Retinal pigment epithelial cell (primary cell): ENCODE data around the gene FAM47B.

Source experiments
- DNase-seq: peaks from one replicate; pipeline ENCODE4 v3.0.0-alpha.2; 2010; ENCODE audit warnings: low read depth
- H3K4me3 ChIP-seq: 2 replicates; pipeline ENCODE4 v1.5.1; 2011; ENCODE audit warnings: mild to moderate bottlenecking, low read length, control low read depth, moderate library complexity
- TF ChIP-seq, protein P1 (sequence below): conservative IDR thresholded peaks from 2 replicates; pipeline ENCODE4 v1.5.1; 2011; ENCODE audit warnings: low read depth, low read length, control low read depth, inconsistent platforms

The FAM47B gene

DNA sequence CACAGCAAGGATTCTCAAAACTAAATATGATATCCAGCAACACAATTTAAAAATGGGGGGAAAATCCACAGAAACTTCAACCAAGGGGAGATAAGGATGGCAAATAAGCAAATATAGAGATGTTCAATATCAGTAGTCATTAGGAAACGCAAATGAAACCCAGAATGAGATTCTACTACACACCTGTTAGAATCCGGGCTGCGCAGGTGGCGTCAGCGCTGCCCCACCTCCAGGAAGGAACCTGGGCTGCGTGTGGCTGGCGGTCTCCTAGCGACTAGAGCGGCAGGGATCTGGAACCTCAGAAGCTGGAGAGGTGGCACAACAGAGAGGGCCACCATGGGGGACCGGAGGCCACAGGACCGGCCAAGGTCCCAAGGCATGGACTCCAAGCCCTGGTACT is at the start of gene FAM47B:
Gene FAM47B, plus strand, starts transcription at position 301 of the 400 bp plus-strand sequence. Its CDS starts 36 bp downstream, at position 337.
- DNase-seq: no peak
- TF ChIP-seq, protein P1, sequence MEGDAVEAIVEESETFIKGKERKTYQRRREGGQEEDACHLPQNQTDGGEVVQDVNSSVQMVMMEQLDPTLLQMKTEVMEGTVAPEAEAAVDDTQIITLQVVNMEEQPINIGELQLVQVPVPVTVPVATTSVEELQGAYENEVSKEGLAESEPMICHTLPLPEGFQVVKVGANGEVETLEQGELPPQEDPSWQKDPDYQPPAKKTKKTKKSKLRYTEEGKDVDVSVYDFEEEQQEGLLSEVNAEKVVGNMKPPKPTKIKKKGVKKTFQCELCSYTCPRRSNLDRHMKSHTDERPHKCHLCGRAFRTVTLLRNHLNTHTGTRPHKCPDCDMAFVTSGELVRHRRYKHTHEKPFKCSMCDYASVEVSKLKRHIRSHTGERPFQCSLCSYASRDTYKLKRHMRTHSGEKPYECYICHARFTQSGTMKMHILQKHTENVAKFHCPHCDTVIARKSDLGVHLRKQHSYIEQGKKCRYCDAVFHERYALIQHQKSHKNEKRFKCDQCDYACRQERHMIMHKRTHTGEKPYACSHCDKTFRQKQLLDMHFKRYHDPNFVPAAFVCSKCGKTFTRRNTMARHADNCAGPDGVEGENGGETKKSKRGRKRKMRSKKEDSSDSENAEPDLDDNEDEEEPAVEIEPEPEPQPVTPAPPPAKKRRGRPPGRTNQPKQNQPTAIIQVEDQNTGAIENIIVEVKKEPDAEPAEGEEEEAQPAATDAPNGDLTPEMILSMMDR: no peak
- H3K4me3 ChIP-seq: no peak within 1 kb of the TSS

DNA sequence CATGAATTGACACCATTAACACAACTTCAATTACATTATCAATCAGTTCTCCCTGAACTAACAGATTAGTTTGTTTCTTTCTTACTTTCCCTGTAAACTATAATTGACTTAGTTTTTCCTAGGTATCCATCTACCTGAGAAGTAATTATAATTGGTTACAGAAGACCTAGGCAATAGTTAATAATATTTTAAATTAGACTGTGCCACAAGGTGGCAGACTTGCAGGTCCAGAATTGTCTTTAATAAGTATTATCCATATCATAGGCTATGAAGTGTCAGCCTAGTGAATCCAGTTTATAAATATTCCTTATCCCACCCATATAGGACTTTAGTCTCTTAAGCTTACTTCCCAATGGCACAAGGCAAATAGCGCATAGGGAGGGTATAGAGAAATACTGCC is 48.9 kb upstream of the FAM47B start:
- no peak for DNase-seq
- TF ChIP-seq, protein P1: peak; percentile 41
- H3K4me3 ChIP-seq: no peak overlapping the region

DNA sequence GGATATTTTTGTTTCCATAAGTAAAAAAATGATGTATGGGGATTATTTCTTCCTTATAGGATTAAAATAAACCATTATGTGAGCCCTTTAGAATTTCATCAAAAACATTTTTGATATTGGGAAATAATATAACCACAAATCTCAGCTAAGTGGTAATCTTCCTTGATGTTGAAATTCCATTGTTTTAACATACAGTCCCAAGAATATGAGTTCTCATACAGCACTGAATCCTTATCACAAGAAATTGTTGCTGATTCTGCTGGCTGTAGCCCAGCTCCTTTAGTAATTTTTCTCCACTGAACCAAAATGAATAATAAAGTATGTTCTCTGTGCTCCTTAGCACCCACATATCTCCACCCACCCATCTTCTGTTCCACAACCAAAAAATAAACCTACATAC is 41.9 kb upstream of the FAM47B start:
- TF ChIP-seq, protein P1: no peak
- peak; percentile 47 for DNase-seq
- no peak overlapping the region for H3K4me3 ChIP-seq

DNA sequence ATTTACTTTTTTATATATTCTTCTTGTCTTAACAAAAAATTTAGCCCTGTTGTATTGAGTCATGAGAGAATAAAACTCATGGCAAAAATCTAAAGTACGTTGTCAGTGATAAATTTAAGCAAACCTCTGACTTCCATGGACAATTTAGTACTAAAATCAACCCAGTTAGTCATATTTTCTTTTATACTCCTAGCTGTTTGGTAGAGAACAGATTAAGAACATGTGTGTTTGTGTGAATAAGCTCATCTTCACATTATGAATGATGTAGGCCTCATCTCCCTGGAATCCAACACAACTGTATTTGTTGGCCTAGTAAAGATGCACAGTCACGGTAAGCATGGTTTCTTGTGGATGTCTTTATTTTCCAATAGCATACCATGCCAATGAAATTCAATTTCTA is 40.8 kb upstream of the FAM47B start:
- no peak overlapping the region for H3K4me3 ChIP-seq
- DNase-seq: no peak
- TF ChIP-seq, protein P1: no peak

DNA sequence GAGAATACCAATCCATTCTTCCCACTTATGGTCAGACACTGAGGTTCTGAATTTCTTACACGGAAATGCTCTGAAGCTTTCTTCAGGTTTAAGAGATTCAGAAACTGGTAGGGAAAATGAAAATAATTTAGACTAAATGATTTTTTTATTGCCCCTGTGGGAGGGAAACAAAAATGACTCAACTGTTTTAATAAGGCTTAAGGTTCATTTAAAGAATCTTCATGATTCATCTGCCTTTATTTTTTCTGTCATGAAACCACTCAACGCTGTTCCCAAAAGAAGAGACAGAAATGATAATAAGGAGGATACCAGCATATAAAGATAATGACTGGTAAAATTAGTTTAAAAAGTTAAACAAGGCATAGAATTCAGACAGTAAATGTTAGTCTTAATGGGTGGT is 39.3 kb upstream of the FAM47B start:
- no peak overlapping the region for H3K4me3 ChIP-seq
- TF ChIP-seq, protein P1: no peak
- no peak for DNase-seq

DNA sequence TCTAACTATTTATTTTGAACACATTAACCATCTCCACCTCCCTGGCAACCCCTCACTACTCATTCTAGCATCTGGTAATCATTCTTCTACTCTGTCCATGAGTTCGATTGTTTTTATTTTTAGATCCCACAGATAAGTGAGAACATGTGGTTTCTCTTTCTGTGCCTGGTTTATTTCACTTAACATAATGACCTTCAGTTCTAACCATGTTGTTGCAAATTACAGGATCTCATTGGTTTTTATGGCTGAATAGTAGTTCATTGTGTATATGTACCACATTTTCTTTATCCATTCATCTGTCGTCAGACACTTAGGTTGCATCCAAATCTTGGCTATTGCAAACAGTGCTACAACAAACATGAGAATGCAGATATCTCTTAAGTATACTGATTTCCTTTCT is 33.4 kb upstream of the FAM47B start:
- TF ChIP-seq, protein P1: no peak
- DNase-seq: no peak

DNA sequence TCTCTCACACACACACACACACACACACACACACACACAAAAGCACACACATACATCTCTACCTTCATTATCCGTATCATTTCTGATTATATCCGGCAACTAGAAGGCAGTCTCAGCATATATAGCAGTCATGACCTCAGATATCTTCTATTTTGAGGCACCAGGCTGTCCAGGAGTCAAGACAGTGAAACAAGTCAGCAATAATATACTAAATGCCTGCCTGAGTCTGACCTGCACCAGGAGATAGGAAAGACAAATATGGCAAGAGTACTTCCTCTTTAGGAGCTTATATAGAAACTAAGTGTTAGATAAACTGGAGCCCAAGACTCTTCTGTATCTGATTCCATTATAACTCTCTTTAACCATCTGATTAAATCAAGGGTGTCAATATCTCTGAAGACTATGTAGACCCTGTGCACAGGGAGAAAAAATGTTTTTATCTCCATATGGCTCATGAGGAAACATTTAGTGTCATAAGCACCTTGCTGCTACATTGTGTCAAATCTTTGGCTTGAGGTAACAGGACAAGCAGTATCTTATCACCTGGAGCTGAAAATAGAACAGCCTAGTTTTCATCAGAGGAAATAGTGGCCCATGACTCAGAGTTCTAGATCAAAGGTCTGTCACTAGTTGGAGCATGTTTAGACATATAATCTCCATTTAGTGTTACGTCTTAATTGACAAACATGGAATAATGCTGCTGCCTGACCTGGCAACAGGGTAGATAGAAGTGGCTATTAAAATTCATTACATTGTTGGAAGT is 27.0 kb upstream of the FAM47B start:
- no peak for DNase-seq
- TF ChIP-seq, protein P1: no peak

More for the DNA sequence above, 33.4 kb upstream of the FAM47B start:
- no peak overlapping the region for H3K4me3 ChIP-seq

More for the DNA sequence above, 27.0 kb upstream of the FAM47B start:
- H3K4me3 ChIP-seq: no peak overlapping the region
